ENCODE results near the gene CD52. TPM values are rescaled to one million over a fixed set of nuclear protein-coding genes. Genes with fewer than 3 reads are reported as not detected.

Gene CD52
- total and polyA plus RNA-seq, 4 donors = 6.8 to 600 (median 320) TPM

DNA sequence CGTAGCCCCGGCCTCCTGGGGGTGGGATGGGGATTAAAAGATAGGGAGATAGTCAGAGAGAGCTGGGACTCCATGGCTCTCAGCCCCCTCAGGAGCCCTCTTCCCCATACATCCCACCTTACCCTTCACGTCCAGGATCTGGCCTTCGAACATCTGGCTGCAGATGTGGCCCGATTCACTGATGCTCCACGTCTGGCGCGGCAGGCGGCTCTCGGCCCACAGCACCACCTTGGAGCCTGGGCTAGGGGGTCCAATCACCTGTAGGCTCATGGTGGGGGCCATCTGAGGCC, 4.2 kb downstream of the CD52 start:
- Histone ChIP-seq H3K9ac (ENCODE audit: insufficient read depth in 1 of 2, low read length in 2 of 2) (no peak overlapping the region), H3K27me3 (ENCODE audit: control insufficient read depth in 3 of 3, insufficient read depth in 3 of 3, low read length in 2 of 3) (no peaks in the 10 kb centered on the region), H3K9me3 (ENCODE audit: control insufficient read depth in 4 of 4, insufficient read depth in 3 of 4, low read length in 3 of 4) (no peaks in the 10 kb centered on the region), H3K4me3 (no peak overlapping the region), H3K4me1 (ENCODE audit: control insufficient read depth in 5 of 5, insufficient read depth in 5 of 5, low read length in 5 of 5) (peaks cover 0 to 5% (median 0%) of the 10 kb centered on the region in 5 donors), H3K27ac (ENCODE audit: low read depth in 1 of 2, low read length in 1 of 2) (no peak overlapping the region), H3K36me3 (ENCODE audit: control insufficient read depth in 4 of 4, insufficient read depth in 4 of 4, low read length in 4 of 4) (no peaks in the 10 kb centered on the region)
- 73 to 86% methylated on average over 10 of the region's 10 CpGs for WGBS, 2 donors
- DNase-seq (no peak), ATAC-seq (ENCODE audit: insufficient read depth, low FRiP score) (no peak)
- TF ChIP-seq, protein P1, sequence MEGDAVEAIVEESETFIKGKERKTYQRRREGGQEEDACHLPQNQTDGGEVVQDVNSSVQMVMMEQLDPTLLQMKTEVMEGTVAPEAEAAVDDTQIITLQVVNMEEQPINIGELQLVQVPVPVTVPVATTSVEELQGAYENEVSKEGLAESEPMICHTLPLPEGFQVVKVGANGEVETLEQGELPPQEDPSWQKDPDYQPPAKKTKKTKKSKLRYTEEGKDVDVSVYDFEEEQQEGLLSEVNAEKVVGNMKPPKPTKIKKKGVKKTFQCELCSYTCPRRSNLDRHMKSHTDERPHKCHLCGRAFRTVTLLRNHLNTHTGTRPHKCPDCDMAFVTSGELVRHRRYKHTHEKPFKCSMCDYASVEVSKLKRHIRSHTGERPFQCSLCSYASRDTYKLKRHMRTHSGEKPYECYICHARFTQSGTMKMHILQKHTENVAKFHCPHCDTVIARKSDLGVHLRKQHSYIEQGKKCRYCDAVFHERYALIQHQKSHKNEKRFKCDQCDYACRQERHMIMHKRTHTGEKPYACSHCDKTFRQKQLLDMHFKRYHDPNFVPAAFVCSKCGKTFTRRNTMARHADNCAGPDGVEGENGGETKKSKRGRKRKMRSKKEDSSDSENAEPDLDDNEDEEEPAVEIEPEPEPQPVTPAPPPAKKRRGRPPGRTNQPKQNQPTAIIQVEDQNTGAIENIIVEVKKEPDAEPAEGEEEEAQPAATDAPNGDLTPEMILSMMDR (IDR thresholded peaks at IDR 0.05; ENCODE audit: control extremely low read depth, extremely low read depth) = no peak

DNA sequence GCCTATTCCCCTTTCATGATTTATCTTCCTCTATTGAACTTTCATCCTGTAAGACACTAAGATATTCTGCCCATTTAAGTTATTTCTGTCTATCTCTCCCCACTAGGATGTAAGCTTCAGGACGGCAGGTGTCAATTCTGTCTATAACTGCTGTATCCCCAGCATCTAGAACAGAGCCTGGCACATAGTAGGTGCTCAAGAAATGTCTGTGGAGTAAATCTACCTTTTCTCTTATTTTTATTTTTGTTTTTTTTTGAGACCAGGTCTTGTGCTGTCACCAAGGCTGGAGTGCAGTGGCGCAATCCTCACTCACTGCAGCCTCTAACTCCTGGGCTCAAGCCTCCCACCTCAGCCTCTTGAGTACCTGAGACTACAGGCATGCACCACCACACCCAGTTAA, 5.6 kb downstream of the CD52 start:
- TF ChIP-seq, protein P1 (IDR thresholded peaks at IDR 0.05; ENCODE audit: control extremely low read depth, extremely low read depth) = no peak
- H3K36me3 ChIP-seq (ENCODE audit: control insufficient read depth in 4 of 4, insufficient read depth in 4 of 4, low read length in 4 of 4) = no peaks in the 10 kb centered on the region
- peaks cover 0 to 5% (median 0%) of the 10 kb centered on the region in 5 donors for H3K4me1 ChIP-seq (ENCODE audit: control insufficient read depth in 5 of 5, insufficient read depth in 5 of 5, low read length in 5 of 5)
- H3K27me3 ChIP-seq (ENCODE audit: control insufficient read depth in 3 of 3, insufficient read depth in 3 of 3, low read length in 2 of 3) = no peaks in the 10 kb centered on the region
- no peak overlapping the region for H3K4me3 ChIP-seq
- no peak for ATAC-seq (ENCODE audit: insufficient read depth, low FRiP score)
- no peak for DNase-seq
- H3K9me3 ChIP-seq (ENCODE audit: control insufficient read depth in 4 of 4, insufficient read depth in 3 of 4, low read length in 3 of 4) = no peaks in the 10 kb centered on the region
- WGBS, 2 donors = 94 to 95% methylated on average over 2 of the region's 2 CpGs
- H3K9ac ChIP-seq (ENCODE audit: insufficient read depth in 1 of 2, low read length in 2 of 2) = no peak overlapping the region
- H3K27ac ChIP-seq (ENCODE audit: low read depth in 1 of 2, low read length in 1 of 2) = no peak overlapping the region

DNA sequence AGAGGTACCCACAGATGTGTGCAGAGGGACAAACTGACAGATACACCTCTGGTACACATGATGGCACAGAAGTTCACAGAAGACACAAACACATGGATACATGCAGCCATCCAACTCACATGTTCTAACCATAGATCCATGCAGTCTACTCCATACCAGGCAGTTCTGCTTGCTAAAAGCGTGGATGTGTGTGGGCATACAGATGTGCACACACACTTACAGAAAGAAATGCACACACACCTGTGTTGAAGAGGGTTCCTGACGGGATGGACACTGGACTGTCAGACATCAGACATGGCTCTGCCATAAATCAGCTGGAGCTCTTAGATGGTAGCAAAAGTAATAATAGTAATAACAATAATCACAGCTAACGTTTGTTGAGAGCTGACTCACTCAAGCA, 6.8 kb downstream of the CD52 start:
- Histone ChIP-seq H3K36me3 (ENCODE audit: control insufficient read depth in 4 of 4, insufficient read depth in 4 of 4, low read length in 4 of 4) (no peaks in the 10 kb centered on the region), H3K27ac (ENCODE audit: low read depth in 1 of 2, low read length in 1 of 2) (no peak overlapping the region), H3K27me3 (ENCODE audit: control insufficient read depth in 3 of 3, insufficient read depth in 3 of 3, low read length in 2 of 3) (no peaks in the 10 kb centered on the region), H3K4me1 (ENCODE audit: control insufficient read depth in 5 of 5, insufficient read depth in 5 of 5, low read length in 5 of 5) (peaks cover 0 to 5% (median 0%) of the 10 kb centered on the region in 5 donors), H3K9me3 (ENCODE audit: control insufficient read depth in 4 of 4, insufficient read depth in 3 of 4, low read length in 3 of 4) (no peaks in the 10 kb centered on the region), H3K9ac (ENCODE audit: insufficient read depth in 1 of 2, low read length in 2 of 2) (no peak overlapping the region), H3K4me3 (no peak overlapping the region)
- DNase-seq (no peak), ATAC-seq (ENCODE audit: insufficient read depth, low FRiP score) (no peak)
- WGBS, 2 donors = 83 to 91% methylated on average over 3 of the region's 3 CpGs
- TF ChIP-seq, protein P1 (IDR thresholded peaks at IDR 0.05; ENCODE audit: control extremely low read depth, extremely low read depth) = no peak

DNA sequence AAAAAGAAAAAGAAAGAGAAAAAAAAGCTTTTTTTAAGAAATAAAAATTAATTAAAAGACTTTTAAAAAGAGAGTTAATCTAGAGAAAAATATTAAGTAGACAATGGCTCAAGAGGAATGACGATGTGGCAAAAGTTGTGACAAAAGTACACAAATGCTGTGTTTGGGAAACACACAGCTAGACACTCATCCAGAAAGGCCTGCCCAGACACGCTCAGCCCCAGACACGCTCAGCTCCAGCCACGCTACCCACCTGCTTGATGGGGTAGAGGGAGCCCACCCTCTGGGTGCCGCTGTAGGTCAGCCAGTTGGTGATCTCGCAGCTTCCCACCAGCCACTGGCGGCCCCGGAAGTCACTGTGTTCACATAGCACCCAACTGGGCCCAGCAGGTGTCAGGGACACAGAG, 10.2 kb downstream of the CD52 start:
- 88 to 94% methylated on average over 8 of the region's 8 CpGs for WGBS, 2 donors
- H3K27me3 ChIP-seq (ENCODE audit: control insufficient read depth in 3 of 3, insufficient read depth in 3 of 3, low read length in 2 of 3) = no peaks in the 10 kb centered on the region
- H3K4me3 ChIP-seq = no peak overlapping the region
- H3K36me3 ChIP-seq (ENCODE audit: control insufficient read depth in 4 of 4, insufficient read depth in 4 of 4, low read length in 4 of 4) = no peaks in the 10 kb centered on the region
- TF ChIP-seq, protein P1 (IDR thresholded peaks at IDR 0.05; ENCODE audit: control extremely low read depth, extremely low read depth) = no peak
- H3K27ac ChIP-seq (ENCODE audit: low read depth in 1 of 2, low read length in 1 of 2) = no peak overlapping the region
- H3K4me1 ChIP-seq (ENCODE audit: control insufficient read depth in 5 of 5, insufficient read depth in 5 of 5, low read length in 5 of 5) = no peaks in the 10 kb centered on the region
- DNase-seq = no peak
- ATAC-seq (ENCODE audit: insufficient read depth, low FRiP score) = no peak
- no peaks in the 10 kb centered on the region for H3K9me3 ChIP-seq (ENCODE audit: control insufficient read depth in 4 of 4, insufficient read depth in 3 of 4, low read length in 3 of 4)
- H3K9ac ChIP-seq (ENCODE audit: insufficient read depth in 1 of 2, low read length in 2 of 2) = no peak overlapping the region
